GM21786 (cell line): ENCODE results near the gene DDX10.

ENCODE experiments used
- ATAC-seq: cut with Tn5 transposase; IDR thresholded peaks from one replicate; pipeline ENCODE4 v1.9.1; 2021; ENCODE audit not compliant: unreplicated experiment

Gene DDX10

GRCh38 chr11:108865406-108865805, 200.5 kb downstream of the DDX10 start:
- no peak for ATAC-seq

GRCh38 chr11:108866781-108867180, 201.9 kb downstream of the DDX10 start:
- ATAC-seq = no peak

DNA sequence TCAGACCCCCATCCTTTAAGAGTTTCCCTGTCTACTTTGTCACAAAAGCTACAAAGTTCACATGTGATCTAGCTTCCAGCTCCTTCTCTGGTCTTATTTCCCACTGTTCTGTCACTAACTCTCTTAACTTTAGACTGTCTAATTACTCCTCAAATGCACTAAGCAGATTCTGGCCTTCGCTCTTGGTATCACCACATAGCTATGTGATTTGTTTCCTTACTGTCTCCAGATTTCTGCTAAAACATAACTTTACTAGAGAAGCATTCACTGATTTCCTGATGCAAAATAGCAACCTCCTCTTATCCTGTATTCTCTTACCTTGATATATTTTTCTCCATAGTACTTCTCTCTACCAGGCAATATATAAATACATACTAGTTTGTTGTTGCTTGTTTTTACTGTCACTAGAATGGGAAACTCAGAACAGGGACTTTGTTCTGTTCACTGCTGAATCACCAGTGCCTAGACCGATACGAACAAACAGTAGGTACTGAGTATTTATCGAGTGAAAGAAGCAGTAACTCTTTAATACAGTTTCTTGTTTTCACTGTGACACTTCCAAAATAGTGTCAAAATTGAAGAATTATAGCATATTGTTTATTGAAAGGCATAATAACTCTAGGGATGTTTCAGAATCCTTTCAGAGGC, 205.6 kb downstream of the DDX10 start:
- ATAC-seq = no peak

- ATAC-seq = no peak
These were observed 206.3 kb downstream of the DDX10 start for GRCh38 chr11:108871152-108871551.

- ATAC-seq = no peak
These were observed 207.0 kb downstream of the DDX10 start for GRCh38 chr11:108871867-108872266.

DNA sequence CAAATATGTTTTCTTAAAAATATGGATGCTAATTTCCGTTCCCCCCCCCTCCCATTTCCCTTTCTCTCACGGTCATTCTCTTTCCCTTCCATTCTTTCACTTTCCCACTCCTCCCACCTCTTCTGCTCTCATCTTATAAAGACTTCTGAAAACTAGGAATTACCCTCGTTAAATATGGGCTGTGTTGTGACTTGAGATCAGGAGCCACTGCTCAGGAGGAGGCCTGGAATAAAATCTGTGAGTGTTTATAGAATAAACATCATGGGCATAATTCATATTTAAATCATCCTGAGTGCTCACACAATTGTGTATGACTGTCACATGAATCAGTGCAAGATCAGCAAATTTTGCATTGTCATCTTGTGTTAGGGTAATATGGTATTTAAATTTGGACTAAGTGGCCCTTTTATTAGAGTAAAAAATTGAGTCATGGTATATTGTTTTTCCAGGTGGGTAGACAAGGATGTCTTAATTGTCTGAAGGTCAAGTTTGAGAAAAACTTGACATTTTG, 208.0 kb downstream of the DDX10 start:
- ATAC-seq = no peak

DNA sequence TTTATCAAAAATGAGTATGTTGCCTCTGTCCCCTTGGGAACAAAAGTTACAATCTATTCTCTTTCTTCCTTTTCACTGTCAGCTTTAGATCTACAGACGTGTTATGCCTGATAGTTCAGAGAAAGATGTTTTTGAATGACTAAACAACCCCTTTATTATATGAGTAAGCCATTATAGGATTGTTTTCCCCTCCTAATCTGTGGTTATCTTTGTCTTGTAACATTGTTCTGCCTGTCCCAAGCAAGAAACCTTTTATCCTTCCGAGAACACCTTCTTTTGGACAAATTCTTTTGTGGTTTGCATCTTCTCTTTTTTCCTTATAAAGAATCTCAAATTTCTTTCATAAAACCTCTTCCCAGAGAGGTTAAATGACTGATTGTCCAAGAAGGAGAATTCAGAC, 208.4 kb downstream of the DDX10 start:
- ATAC-seq = no peak

DNA sequence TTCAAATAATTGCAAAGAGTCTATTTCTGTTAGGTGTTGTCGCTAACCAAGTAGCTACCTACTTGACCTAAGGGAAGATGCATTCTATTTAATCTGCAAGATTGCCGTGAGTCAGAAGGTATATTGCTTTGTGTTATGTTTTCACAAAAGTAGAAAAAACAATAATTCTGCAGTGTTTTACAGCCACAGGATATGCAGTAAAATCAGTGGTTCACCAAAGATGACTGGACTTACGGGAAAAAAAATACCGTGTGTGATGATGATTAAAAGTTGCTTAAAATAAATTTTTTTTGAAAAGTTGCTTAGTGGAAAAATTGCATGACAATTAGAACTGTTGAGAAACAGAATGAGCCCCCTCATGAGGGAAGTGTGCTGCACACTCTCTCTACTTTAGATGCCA, 209.1 kb downstream of the DDX10 start:
- ATAC-seq = no peak

DNA sequence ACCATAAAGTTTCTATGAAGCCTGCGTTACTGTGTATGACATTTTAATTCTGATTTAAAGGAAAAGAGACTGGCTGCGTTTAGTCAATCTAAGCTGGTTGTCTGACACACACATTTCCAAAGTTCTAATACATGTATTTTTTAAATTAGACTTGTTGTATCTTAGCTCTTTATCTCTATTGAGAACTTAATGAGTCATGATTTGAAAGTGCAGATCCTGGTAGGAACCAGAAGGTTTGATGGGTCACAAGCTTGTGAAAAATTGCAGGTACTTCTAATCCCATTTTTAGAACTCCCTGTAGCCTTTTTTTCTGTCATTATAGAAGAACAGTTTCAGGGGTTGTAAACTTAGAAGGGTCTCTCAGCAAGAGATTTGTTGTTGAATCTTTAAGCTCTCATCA, 210.3 kb downstream of the DDX10 start:
- ATAC-seq = no peak

GRCh38 chr11:108877178-108877577, 212.3 kb downstream of the DDX10 start:
- no peak for ATAC-seq

DNA sequence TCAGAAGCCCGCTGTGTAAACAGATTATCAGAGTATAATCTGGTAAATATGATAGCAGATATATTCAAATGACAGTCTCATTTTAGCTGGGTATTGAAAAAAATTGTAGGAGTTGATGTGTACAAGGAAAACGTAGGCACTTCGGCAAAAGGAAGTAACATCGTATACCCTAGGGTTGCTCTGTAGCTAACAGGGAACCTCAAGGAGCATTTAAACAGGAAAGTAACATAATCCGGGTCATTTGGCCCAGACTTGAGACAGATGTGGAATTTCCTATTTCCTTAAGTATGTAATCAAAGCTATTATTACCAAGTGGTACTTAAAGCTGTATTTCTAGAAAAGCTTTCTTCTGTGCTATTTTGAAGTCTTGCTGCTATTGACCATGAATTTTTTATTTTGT, 215.6 kb downstream of the DDX10 start:
- ATAC-seq = no peak

- ATAC-seq = no peak
These were observed 216.3 kb downstream of the DDX10 start for GRCh38 chr11:108881131-108881530.

GRCh38 chr11:108882211-108882831, 217.5 kb downstream of the DDX10 start:
- ATAC-seq = no peak

- ATAC-seq = no peak
These were observed 221.3 kb downstream of the DDX10 start for GRCh38 chr11:108886005-108886659.

- no peak for ATAC-seq
These were observed 221.8 kb downstream of the DDX10 start for GRCh38 chr11:108886660-108887009.

DNA sequence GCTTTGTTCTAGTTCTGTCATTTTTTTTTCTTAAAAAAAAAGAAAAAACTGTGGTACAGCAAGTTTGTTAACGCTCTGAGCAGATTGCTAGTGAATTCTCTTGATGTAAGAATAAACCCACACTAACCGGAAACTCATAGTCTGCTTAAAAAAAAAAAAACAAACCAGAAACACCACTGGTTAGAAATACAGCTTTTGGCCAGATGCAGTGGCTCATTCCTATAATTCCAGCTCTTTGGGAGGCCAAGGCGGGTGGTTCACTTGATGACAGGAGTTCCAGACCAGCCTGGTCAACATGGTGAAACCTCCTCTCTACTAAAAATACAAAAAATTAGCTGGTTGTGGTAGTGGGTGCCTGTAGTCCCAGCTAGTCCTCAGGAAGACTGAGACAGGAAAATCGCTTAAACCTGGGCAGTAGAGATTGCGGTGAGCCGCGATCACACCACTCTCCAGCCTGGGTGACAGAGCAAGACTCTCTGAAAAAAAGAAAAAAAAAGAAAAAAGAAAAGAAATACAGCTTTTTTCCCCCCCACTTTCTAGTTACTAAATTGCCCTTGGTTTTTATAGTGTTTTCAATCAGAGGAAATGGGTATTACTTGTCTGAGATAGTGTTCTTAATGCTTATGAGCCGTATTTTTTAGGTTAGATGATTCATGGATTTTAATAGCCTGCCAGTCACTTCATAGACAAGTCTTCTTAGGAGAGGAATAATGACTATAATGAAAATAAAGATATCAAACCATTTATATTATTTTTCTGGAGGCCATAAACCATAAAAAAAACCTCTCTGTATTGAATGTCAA, 222.8 kb downstream of the DDX10 start:
- no peak for ATAC-seq

- no peak for ATAC-seq
These were observed 225.7 kb downstream of the DDX10 start for GRCh38 chr11:108890482-108891105.

GRCh38 chr11:108891143-108891542, 226.3 kb downstream of the DDX10 start:
- ATAC-seq = no peak

GRCh38 chr11:108891909-108892511, 227.1 kb downstream of the DDX10 start:
- ATAC-seq = no peak

- ATAC-seq = peak; percentile 55
These were observed 231.0 kb downstream of the DDX10 start for GRCh38 chr11:108895579-108896480.
